Neural cell (in vitro differentiated cells): ENCODE data around the gene LRRC42. TPM values are rescaled to one million over a fixed set of nuclear protein-coding genes. Genes with fewer than 3 reads are reported as not detected.

ENCODE experiments used
- H2AFZ ChIP-seq: fragments of 200-600, 300-800 bp; sonication (generic), shearing (Covaris generic); 2 replicates; pipeline ENCODE4 v1.6.0; 2014; ENCODE audit warnings: low read depth, mild to moderate bottlenecking, antibody characterized with exemption, low read length, moderate library complexity
- H3F3A ChIP-seq: fragments of 200-600 bp; shearing (Covaris generic); 2 replicates; pipeline ENCODE4 v1.6.1; 2016; ENCODE audit warnings: mild to moderate bottlenecking, moderate library complexity, mixed read lengths, antibody characterized with exemption, low read length; ENCODE audit not compliant: insufficient read depth, poor library complexity, severe bottlenecking
- H3K27ac ChIP-seq: fragments of 200-600, 300-800 bp; sonication (generic), shearing (Covaris generic); 2 replicates; pipeline ENCODE4 v1.5.1; 2014; ENCODE audit warnings: mild to moderate bottlenecking, low read length, moderate library complexity
- H3K27me3 ChIP-seq: fragments of 300-800, 200-600 bp; sonication (generic), shearing (Covaris generic); 2 replicates; pipeline ENCODE4 v1.6.0; 2014; ENCODE audit warnings: mild to moderate bottlenecking, low read depth, low read length, moderate library complexity; ENCODE audit not compliant: insufficient read depth
- H3K36me3 ChIP-seq: fragments of 300-800, 200-600 bp; sonication (generic), shearing (Covaris generic); 2 replicates; pipeline ENCODE4 v1.5.1; 2014; ENCODE audit warnings: mild to moderate bottlenecking, antibody characterized with exemption, low read length, moderate library complexity; ENCODE audit not compliant: insufficient read depth
- H3K4me2 ChIP-seq: fragments of 300-800, 200-600 bp; sonication (generic), shearing (Covaris generic); 2 replicates; pipeline ENCODE4 v1.6.0; 2014; ENCODE audit warnings: mild to moderate bottlenecking, low read length
- H3K4me3 ChIP-seq: fragments of 300-800, 200-600 bp; sonication (generic), shearing (Covaris generic); 2 replicates; pipeline ENCODE4 v1.5.1; 2014; ENCODE audit warnings: mild to moderate bottlenecking, low read length, moderate library complexity
- H3K79me2 ChIP-seq: fragments of 200-600 bp; shearing (Covaris generic); replicated peaks from 2 replicates; pipeline ENCODE4 v1.6.0; 2014; ENCODE audit warnings: mild to moderate bottlenecking, low read length, moderate library complexity; ENCODE audit not compliant: insufficient read depth
- H3K9ac ChIP-seq: fragments of 300-800, 200-600 bp; sonication (generic), shearing (Covaris generic); 2 replicates; pipeline ENCODE4 v1.6.1; 2016; ENCODE audit warnings: mild to moderate bottlenecking, low read length, mixed read lengths
- H3K9me2 ChIP-seq: fragments of 200-600 bp; shearing (Covaris generic); 2 replicates; pipeline ENCODE4 v1.6.1; 2016; ENCODE audit warnings: mild to moderate bottlenecking, low read length, mixed read lengths; ENCODE audit not compliant: insufficient read depth
- H3K9me3 ChIP-seq: fragments of 200-600, 300-800 bp; sonication (generic), shearing (Covaris generic); 2 replicates; pipeline ENCODE4 v1.6.1; 2016; ENCODE audit warnings: mild to moderate bottlenecking, mixed run types, low read length, moderate library complexity, mixed read lengths
- H4K20me1 ChIP-seq: fragments of 200-600 bp; shearing (Covaris generic); 2 replicates; pipeline ENCODE4 v1.6.1; 2016; ENCODE audit warnings: mild to moderate bottlenecking, mixed run types; ENCODE audit not compliant: insufficient read depth
- EP300 ChIP-seq: fragments of 450-650 bp; conservative IDR thresholded peaks from 2 replicates; pipeline ENCODE4 v1.6.1; 2014; ENCODE audit warnings: antibody characterized with exemption, mild to moderate bottlenecking, moderate library complexity; ENCODE audit not compliant: poor library complexity, severe bottlenecking
- EZH2 ChIP-seq: fragments of 200-600, 300-800 bp; shearing (Covaris generic), sonication (generic); IDR thresholded peaks from 2 replicates; pipeline ENCODE4 v1.6.1; 2014; ENCODE audit warnings: antibody characterized with exemption, low read length, borderline replicate concordance, mild to moderate bottlenecking; ENCODE audit not compliant: insufficient read depth, poor library complexity, severe bottlenecking
- POLR2AphosphoS5 ChIP-seq: IDR thresholded peaks from 2 replicates; pipeline ENCODE4 v1.6.1; 2012
- RAD21 ChIP-seq: fragments of 450-650 bp; conservative IDR thresholded peaks from 2 replicates; pipeline ENCODE4 v1.6.1; 2014; ENCODE audit warnings: antibody characterized with exemption, mild to moderate bottlenecking, moderate library complexity
- SMC3 ChIP-seq: fragments of 450-650 bp; conservative IDR thresholded peaks from 2 replicates; pipeline ENCODE4 v1.6.1; 2014; ENCODE audit warnings: antibody characterized with exemption, mild to moderate bottlenecking, moderate library complexity; ENCODE audit not compliant: poor library complexity
- TAF1 ChIP-seq: IDR thresholded peaks from 2 replicates; pipeline ENCODE4 v1.6.1; 2012; ENCODE audit warnings: low read depth
- polyA plus RNA-seq: library from polyadenylated mRNA; depleted of rRNA; stranded (reverse); fragments of >200 nt; gene quantifications from 2 replicates; pipeline ENCODE4 v1.2.3, GENCODE V29; 2014
- TF ChIP-seq, protein P1 (sequence below): fragments of 450-650 bp; IDR thresholded peaks from 2 replicates; pipeline ENCODE4 v1.5.1; 2014; ENCODE audit warnings: antibody characterized with exemption, mild to moderate bottlenecking, moderate library complexity; ENCODE audit not compliant: poor library complexity, severe bottlenecking
- TF ChIP-seq, protein P2 (sequence below): IDR thresholded peaks from 2 replicates; pipeline ENCODE4 v1.6.1; 2012; ENCODE audit warnings: borderline replicate concordance

Gene LRRC42
- polyA plus RNA-seq, 1 donor from 2014 or later: 23.9 TPM

DNA sequence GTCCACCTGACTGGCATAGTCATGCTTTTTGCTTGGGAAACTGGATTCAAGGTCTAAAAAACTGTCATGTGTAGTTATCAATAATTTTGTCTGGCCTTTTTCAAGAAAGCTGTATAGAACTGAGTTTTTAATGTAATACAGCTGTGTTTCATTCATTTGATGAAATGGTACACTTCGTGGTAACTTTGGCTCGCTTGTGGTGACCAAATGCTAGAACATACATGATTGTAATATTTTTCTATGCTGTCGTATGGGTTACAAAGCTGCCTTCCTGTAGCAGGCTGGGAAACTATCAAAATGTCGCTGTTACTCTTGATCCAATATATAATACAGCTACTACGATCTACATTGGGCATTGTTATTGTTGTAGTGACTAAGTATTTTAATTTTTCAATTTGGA, 2.1 kb downstream of the LRRC42 start:
- peak overlapping the region; percentile 93 for H3K4me3 ChIP-seq
- no peaks in the 10 kb centered on the region for H3F3A ChIP-seq
- H3K27me3 ChIP-seq: no peaks in the 10 kb centered on the region
- TF ChIP-seq EZH2 (no peak), POLR2AphosphoS5 (no peak), TAF1 (no peak), RAD21 (no peak)
- TF ChIP-seq, protein P1, sequence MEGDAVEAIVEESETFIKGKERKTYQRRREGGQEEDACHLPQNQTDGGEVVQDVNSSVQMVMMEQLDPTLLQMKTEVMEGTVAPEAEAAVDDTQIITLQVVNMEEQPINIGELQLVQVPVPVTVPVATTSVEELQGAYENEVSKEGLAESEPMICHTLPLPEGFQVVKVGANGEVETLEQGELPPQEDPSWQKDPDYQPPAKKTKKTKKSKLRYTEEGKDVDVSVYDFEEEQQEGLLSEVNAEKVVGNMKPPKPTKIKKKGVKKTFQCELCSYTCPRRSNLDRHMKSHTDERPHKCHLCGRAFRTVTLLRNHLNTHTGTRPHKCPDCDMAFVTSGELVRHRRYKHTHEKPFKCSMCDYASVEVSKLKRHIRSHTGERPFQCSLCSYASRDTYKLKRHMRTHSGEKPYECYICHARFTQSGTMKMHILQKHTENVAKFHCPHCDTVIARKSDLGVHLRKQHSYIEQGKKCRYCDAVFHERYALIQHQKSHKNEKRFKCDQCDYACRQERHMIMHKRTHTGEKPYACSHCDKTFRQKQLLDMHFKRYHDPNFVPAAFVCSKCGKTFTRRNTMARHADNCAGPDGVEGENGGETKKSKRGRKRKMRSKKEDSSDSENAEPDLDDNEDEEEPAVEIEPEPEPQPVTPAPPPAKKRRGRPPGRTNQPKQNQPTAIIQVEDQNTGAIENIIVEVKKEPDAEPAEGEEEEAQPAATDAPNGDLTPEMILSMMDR: no peak
- H2AFZ ChIP-seq: no peak overlapping the region
- H3K79me2 ChIP-seq: peaks cover 21% of the 10 kb centered on the region
- no peaks in the 10 kb centered on the region for H3K36me3 ChIP-seq
- H3K9ac ChIP-seq: no peak overlapping the region
- H3K27ac ChIP-seq: no peak overlapping the region
- H4K20me1 ChIP-seq: no peaks in the 10 kb centered on the region
- H3K9me2 ChIP-seq: no peaks in the 10 kb centered on the region
- no peaks in the 10 kb centered on the region for H3K9me3 ChIP-seq
- H3K4me2 ChIP-seq: no peak overlapping the region

DNA sequence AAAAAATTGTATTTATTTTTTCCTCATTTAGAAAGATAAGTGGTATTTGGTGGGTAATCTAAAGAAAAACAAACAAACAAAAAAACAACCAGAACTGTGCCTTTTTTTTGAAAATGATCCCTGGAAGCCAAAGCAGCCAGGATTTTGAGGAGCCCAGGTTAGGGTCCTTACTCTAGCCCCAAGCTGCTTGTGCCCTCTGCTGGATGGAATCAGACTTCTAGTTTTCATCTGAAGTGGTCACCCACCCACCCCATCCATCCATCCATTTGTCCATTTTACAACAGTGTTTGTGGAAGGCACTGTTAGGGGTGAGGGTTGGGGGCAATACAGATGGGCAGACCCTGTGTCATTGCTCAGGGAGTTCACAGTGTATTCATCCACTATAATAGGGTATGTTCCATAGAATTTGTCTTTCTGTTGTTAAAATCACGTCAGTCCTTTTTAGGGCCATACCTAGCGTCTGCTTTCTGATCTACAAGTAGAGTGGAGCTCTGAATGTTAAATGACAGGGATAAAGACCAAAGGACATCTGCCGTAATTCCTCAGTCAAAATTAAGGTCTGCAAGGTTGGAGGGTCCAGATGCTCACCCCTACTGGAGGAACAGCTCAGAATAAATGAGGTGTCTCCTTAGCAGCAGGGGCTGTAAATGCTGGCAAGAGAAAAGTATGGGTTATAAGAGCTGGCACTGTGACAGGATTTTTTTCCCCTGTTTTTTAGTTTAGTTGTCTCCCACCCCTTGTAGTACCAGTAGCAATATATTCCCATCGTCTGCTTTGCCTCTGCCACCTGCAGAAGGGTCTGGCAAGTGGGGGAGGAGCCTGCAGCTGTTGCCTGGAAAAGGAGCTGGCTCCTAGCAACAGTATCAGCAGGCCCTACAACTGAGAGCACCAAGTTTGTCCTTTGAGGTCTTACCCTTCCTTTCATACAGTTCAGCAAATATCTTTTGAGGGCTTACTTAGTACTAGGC, 3.2 kb downstream of the LRRC42 start:
- Histone ChIP-seq H2AFZ (no peak overlapping the region), H3K27me3 (no peaks in the 10 kb centered on the region), H3F3A (no peaks in the 10 kb centered on the region), H3K4me3 (peak overlapping the region; percentile 38), H3K9me3 (no peaks in the 10 kb centered on the region), H4K20me1 (no peaks in the 10 kb centered on the region), H3K9me2 (no peaks in the 10 kb centered on the region), H3K79me2 (peaks cover 21% of the 10 kb centered on the region), H3K27ac (no peak overlapping the region), H3K9ac (no peak overlapping the region), H3K36me3 (no peaks in the 10 kb centered on the region), H3K4me2 (no peak overlapping the region)
- TF ChIP-seq, protein P2, sequence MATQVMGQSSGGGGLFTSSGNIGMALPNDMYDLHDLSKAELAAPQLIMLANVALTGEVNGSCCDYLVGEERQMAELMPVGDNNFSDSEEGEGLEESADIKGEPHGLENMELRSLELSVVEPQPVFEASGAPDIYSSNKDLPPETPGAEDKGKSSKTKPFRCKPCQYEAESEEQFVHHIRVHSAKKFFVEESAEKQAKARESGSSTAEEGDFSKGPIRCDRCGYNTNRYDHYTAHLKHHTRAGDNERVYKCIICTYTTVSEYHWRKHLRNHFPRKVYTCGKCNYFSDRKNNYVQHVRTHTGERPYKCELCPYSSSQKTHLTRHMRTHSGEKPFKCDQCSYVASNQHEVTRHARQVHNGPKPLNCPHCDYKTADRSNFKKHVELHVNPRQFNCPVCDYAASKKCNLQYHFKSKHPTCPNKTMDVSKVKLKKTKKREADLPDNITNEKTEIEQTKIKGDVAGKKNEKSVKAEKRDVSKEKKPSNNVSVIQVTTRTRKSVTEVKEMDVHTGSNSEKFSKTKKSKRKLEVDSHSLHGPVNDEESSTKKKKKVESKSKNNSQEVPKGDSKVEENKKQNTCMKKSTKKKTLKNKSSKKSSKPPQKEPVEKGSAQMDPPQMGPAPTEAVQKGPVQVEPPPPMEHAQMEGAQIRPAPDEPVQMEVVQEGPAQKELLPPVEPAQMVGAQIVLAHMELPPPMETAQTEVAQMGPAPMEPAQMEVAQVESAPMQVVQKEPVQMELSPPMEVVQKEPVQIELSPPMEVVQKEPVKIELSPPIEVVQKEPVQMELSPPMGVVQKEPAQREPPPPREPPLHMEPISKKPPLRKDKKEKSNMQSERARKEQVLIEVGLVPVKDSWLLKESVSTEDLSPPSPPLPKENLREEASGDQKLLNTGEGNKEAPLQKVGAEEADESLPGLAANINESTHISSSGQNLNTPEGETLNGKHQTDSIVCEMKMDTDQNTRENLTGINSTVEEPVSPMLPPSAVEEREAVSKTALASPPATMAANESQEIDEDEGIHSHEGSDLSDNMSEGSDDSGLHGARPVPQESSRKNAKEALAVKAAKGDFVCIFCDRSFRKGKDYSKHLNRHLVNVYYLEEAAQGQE: no peak
- TF ChIP-seq SMC3 (peak; percentile 70), POLR2AphosphoS5 (no peak), TAF1 (no peak), EZH2 (no peak), EP300 (no peak), RAD21 (peak; percentile 67)
- TF ChIP-seq, protein P1: peak; percentile 67
